HEK293 (cell line): ENCODE measurements around the gene HOXB8.

ENCODE experiments used
- CTCF ChIA-PET: fragments of 350-600 bp; formaldehyde crosslinking; extraction: SDS; loops from one replicate; lab custom pipeline; 2021; ENCODE audit warnings: antibody characterized with exemption; lab: Yijun Ruan, JAX
- POLR2A ChIA-PET: fragments of 300-600 bp; formaldehyde crosslinking; extraction: SDS; loops from one replicate; lab custom pipeline; 2020; ENCODE audit warnings: antibody characterized with exemption, inconsistent platforms; lab: Yijun Ruan, JAX
- H3K27ac ChIP-seq: fragments of 200-500 bp; sonication (Bioruptor generic); 2 replicates; pipeline ENCODE4 v1.5.1; 2014; ENCODE audit warnings: low read depth, low read length, control low read depth, inconsistent platforms; ENCODE audit errors: extremely low read depth
- H3K36me3 ChIP-seq, 2 experiments: fragments of 200-500 bp in 1 of 2; sonication (Bioruptor generic) in 1 of 2; 1 replicate in 1 of 2; 2 replicates in 1 of 2; pipeline ENCODE4 v1.5.1; 2014 to 2017; ENCODE audit warnings: inconsistent platforms in 2 of 2, low read length in 2 of 2; ENCODE audit not compliant: control insufficient read depth in 2 of 2, insufficient read depth in 1 of 2
- H3K4me1 ChIP-seq: fragments of 200-500 bp; sonication (Bioruptor generic); 2 replicates; pipeline ENCODE4 v1.5.1; 2014; ENCODE audit warnings: mild to moderate bottlenecking, low read length, inconsistent platforms; ENCODE audit not compliant: control insufficient read depth, insufficient read depth
- H3K4me3 ChIP-seq: 2 replicates; pipeline ENCODE4 v1.5.1; 2011; ENCODE audit warnings: low read depth, mild to moderate bottlenecking, control low read depth, low read length, moderate library complexity
- H3K9me3 ChIP-seq: fragments of 200-500 bp; sonication (Bioruptor generic); 2 replicates; pipeline ENCODE4 v1.5.1; 2014; ENCODE audit warnings: low read depth, low read length, inconsistent platforms; ENCODE audit not compliant: control insufficient read depth, insufficient read depth
- GFI1B ChIP-seq: fragments of 450-650 bp; formaldehyde crosslinking; IDR thresholded peaks from 2 replicates; pipeline ENCODE4 v1.5.1; 2016; ENCODE audit warnings: missing biosample characterization, missing genetic modification characterization
- IKZF3 ChIP-seq: fragments of 450-650 bp; IDR thresholded peaks from 2 replicates; pipeline ENCODE4 v1.5.0; 2018; ENCODE audit warnings: missing biosample characterization, mild to moderate bottlenecking, missing genetic modification characterization, moderate library complexity
- KLF7 ChIP-seq: fragments of 450-650 bp; formaldehyde crosslinking; IDR thresholded peaks from 2 replicates; pipeline ENCODE4 v1.5.1; 2016; ENCODE audit warnings: missing biosample characterization, missing genetic modification characterization, borderline replicate concordance
- REPIN1 ChIP-seq: fragments of 450-650 bp; formaldehyde crosslinking; IDR thresholded peaks from 2 replicates; pipeline ENCODE4 v1.5.1; 2017; ENCODE audit warnings: missing biosample characterization, missing genetic modification characterization, low read depth
- SCRT2 ChIP-seq: fragments of 450-650 bp; formaldehyde crosslinking; IDR thresholded peaks from 2 replicates; pipeline ENCODE4 v1.5.1; 2016; ENCODE audit warnings: missing biosample characterization, missing genetic modification characterization
- ZBTB7A ChIP-seq: fragments of 450-650 bp; formaldehyde crosslinking; IDR thresholded peaks from 2 replicates; pipeline ENCODE4 v1.5.1; 2016; ENCODE audit warnings: low read depth, missing biosample characterization, missing genetic modification characterization
- ZNF16 ChIP-seq: fragments of 450-650 bp; formaldehyde crosslinking; IDR thresholded peaks from 2 replicates; pipeline ENCODE4 v1.5.1; 2016; ENCODE audit warnings: low read depth, missing biosample characterization, missing genetic modification characterization
- ZNF174 ChIP-seq: fragments of 450-650 bp; formaldehyde crosslinking; IDR thresholded peaks from 2 replicates; pipeline ENCODE4 v1.5.0; 2017; ENCODE audit warnings: missing biosample characterization, mild to moderate bottlenecking, missing genetic modification characterization
- ZNF266 ChIP-seq: fragments of 450-650 bp; formaldehyde crosslinking; IDR thresholded peaks from 2 replicates; pipeline ENCODE4 v1.5.1; 2016; ENCODE audit warnings: missing biosample characterization, missing genetic modification characterization, low read depth
- ZNF354C ChIP-seq: fragments of 450-650 bp; formaldehyde crosslinking; IDR thresholded peaks from 2 replicates; pipeline ENCODE4 v1.5.1; 2016; ENCODE audit warnings: missing biosample characterization, missing genetic modification characterization, low read depth, borderline replicate concordance
- ZNF560 ChIP-seq: fragments of 450-650 bp; formaldehyde crosslinking; IDR thresholded peaks from 2 replicates; pipeline ENCODE4 v1.5.1; 2017; ENCODE audit warnings: missing biosample characterization, missing genetic modification characterization, borderline replicate concordance
- ZNF623 ChIP-seq: fragments of 450-650 bp; formaldehyde crosslinking; IDR thresholded peaks from 2 replicates; pipeline ENCODE4 v1.5.1; 2016; ENCODE audit warnings: missing biosample characterization, missing genetic modification characterization
- ZNF768 ChIP-seq: fragments of 450-650 bp; formaldehyde crosslinking; IDR thresholded peaks from 2 replicates; pipeline ENCODE4 v1.5.1; 2018; ENCODE audit warnings: missing biosample characterization, mild to moderate bottlenecking, missing genetic modification characterization
- ZNF792 ChIP-seq: fragments of 450-650 bp; formaldehyde crosslinking; IDR thresholded peaks from 2 replicates; pipeline ENCODE4 v1.5.1; 2016; ENCODE audit warnings: missing biosample characterization, missing genetic modification characterization
- ZSCAN30 ChIP-seq: fragments of 450-650 bp; IDR thresholded peaks from 2 replicates; pipeline ENCODE4 v1.5.1; 2018; ENCODE audit warnings: missing biosample characterization, mild to moderate bottlenecking, missing genetic modification characterization, moderate library complexity
- TF ChIP-seq, protein P1 (sequence below): fragments of 450-650 bp; formaldehyde crosslinking; IDR thresholded peaks from 2 replicates; pipeline ENCODE4 v1.5.1; 2016; ENCODE audit warnings: missing biosample characterization, missing genetic modification characterization
- TF ChIP-seq, protein P2 (sequence below): fragments of 450-650 bp; formaldehyde crosslinking; IDR thresholded peaks from 2 replicates; pipeline ENCODE4 v1.5.1; 2016; ENCODE audit warnings: missing biosample characterization, missing genetic modification characterization
- TF ChIP-seq, protein P3 (sequence below): fragments of 450-650 bp; formaldehyde crosslinking; conservative IDR thresholded peaks from 2 replicates; pipeline ENCODE4 v1.5.1; 2016; ENCODE audit warnings: low read depth, missing biosample characterization, missing genetic modification characterization
- TF ChIP-seq, protein P4 (sequence below): fragments of 450-650 bp; formaldehyde crosslinking; IDR thresholded peaks from 2 replicates; pipeline ENCODE4 v1.5.1; 2016; ENCODE audit warnings: missing biosample characterization, missing genetic modification characterization
- TF ChIP-seq, protein P5 (sequence below): IDR thresholded peaks from 2 replicates; pipeline ENCODE4 v1.6.1; 2011; ENCODE audit warnings: mild to moderate bottlenecking, low read depth, low read length, borderline replicate concordance

The HOXB8 gene

DNA sequence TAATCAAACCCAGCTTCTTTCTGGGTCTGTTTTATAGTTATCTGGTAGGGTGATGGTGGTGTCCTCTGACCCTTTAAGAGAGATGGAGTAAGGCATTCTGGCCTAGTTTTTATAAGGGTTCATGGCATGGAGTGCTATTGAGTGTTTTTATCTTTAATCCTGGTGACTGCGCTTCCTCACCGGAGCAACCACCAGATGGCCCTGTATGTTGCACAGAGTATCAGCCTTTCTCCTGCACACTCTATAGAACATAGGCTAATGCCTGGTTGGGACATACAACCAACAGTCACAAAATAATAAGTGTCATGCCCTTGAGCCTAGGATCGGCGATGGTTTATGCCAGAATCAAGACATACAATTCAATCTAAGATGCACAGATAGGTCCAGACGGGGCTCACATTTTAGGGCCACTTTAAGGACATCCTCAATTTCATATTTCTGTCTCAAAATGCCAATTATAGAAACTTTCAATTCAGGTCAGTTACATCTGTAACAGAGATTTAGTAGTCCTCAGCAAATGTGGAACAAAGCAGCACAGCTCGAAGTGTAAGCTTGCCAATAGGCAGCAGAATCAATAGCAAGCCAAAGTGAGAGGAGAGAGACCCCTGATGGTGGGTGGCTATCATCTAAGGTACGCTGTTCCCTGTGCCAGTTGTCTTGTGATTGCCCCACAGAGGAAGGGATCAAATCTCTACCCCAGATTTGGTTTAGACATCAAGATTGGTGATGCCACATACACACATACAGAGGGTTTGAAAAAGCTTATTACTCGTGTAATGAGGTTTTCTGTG lies 48.2 kb upstream of the HOXB8 start:
- ChIA-PET CTCF (interaction anchor here (0.9 to 2.7 kb wide), 8 partner anchors 8 to 216 kb away, joined by 3 to 15 read pairs (median 4); no protein-coding TSS in a partner anchor), POLR2A (no interaction called here)

DNA sequence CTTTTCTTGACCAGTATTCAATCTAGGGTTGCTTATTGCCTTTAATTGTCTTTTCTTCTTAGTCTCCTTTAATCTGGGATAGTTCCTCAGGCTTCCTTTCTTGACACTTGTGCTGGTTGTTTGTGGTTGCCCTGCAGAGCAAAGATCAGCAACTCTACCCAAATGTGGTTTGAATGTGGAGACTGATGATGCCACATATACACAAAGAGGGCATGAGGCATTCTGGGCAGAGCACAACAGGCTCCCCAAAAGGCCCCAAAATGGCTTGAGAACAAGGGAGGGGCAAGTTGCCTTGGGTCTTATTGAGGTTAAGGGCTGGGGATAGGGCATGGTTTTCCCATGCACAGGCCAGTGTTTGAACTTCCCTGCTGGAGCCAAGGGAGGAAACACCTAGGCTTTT lies 40.8 kb upstream of the HOXB8 start:
- no peaks in the 10 kb centered on the region; a peak in 1 of 3 replicates for H3K36me3 ChIP-seq
- no peaks in the 10 kb centered on the region for H3K9me3 ChIP-seq
- CTCF ChIA-PET: interaction anchor here (1.2 to 2.2 kb wide), 3 partner anchors 14 to 23 kb away, joined by 3 to 11 read pairs (median 5); no protein-coding TSS in a partner anchor
- POLR2A ChIA-PET: no interaction called here
- no peak overlapping the region for H3K27ac ChIP-seq
- no peak overlapping the region for H3K4me3 ChIP-seq
- no peaks in the 10 kb centered on the region for H3K4me1 ChIP-seq
- TF ChIP-seq ZNF174 (tag by site-specific recombination): no peak
- TF ChIP-seq GFI1B: no peak
- no peak for TF ChIP-seq ZNF623 (tag by site-specific recombination)
- TF ChIP-seq, protein P1, sequence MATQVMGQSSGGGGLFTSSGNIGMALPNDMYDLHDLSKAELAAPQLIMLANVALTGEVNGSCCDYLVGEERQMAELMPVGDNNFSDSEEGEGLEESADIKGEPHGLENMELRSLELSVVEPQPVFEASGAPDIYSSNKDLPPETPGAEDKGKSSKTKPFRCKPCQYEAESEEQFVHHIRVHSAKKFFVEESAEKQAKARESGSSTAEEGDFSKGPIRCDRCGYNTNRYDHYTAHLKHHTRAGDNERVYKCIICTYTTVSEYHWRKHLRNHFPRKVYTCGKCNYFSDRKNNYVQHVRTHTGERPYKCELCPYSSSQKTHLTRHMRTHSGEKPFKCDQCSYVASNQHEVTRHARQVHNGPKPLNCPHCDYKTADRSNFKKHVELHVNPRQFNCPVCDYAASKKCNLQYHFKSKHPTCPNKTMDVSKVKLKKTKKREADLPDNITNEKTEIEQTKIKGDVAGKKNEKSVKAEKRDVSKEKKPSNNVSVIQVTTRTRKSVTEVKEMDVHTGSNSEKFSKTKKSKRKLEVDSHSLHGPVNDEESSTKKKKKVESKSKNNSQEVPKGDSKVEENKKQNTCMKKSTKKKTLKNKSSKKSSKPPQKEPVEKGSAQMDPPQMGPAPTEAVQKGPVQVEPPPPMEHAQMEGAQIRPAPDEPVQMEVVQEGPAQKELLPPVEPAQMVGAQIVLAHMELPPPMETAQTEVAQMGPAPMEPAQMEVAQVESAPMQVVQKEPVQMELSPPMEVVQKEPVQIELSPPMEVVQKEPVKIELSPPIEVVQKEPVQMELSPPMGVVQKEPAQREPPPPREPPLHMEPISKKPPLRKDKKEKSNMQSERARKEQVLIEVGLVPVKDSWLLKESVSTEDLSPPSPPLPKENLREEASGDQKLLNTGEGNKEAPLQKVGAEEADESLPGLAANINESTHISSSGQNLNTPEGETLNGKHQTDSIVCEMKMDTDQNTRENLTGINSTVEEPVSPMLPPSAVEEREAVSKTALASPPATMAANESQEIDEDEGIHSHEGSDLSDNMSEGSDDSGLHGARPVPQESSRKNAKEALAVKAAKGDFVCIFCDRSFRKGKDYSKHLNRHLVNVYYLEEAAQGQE (tag by site-specific recombination): no peak
- TF ChIP-seq ZNF768 (tag by site-specific recombination): no peak
- TF ChIP-seq REPIN1 (tag by site-specific recombination): no peak
- TF ChIP-seq, protein P2, sequence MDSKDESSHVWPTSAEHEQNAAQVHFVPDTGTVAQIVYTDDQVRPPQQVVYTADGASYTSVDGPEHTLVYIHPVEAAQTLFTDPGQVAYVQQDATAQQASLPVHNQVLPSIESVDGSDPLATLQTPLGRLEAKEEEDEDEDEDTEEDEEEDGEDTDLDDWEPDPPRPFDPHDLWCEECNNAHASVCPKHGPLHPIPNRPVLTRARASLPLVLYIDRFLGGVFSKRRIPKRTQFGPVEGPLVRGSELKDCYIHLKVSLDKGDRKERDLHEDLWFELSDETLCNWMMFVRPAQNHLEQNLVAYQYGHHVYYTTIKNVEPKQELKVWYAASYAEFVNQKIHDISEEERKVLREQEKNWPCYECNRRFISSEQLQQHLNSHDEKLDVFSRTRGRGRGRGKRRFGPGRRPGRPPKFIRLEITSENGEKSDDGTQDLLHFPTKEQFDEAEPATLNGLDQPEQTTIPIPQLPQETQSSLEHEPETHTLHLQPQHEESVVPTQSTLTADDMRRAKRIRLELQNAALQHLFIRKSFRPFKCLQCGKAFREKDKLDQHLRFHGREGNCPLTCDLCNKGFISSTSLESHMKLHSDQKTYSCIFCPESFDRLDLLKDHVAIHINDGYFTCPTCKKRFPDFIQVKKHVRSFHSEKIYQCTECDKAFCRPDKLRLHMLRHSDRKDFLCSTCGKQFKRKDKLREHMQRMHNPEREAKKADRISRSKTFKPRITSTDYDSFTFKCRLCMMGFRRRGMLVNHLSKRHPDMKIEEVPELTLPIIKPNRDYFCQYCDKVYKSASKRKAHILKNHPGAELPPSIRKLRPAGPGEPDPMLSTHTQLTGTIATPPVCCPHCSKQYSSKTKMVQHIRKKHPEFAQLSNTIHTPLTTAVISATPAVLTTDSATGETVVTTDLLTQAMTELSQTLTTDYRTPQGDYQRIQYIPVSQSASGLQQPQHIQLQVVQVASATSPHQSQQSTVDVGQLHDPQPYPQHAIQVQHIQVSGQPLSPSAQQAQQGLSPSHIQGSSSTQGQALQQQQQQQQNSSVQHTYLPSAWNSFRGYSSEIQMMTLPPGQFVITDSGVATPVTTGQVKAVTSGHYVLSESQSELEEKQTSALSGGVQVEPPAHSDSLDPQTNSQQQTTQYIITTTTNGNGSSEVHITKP (tag by site-specific recombination): no peak
- TF ChIP-seq ZNF792 (tag by site-specific recombination): no peak
- TF ChIP-seq ZNF266 (tag by site-specific recombination): no peak
- TF ChIP-seq, protein P3, sequence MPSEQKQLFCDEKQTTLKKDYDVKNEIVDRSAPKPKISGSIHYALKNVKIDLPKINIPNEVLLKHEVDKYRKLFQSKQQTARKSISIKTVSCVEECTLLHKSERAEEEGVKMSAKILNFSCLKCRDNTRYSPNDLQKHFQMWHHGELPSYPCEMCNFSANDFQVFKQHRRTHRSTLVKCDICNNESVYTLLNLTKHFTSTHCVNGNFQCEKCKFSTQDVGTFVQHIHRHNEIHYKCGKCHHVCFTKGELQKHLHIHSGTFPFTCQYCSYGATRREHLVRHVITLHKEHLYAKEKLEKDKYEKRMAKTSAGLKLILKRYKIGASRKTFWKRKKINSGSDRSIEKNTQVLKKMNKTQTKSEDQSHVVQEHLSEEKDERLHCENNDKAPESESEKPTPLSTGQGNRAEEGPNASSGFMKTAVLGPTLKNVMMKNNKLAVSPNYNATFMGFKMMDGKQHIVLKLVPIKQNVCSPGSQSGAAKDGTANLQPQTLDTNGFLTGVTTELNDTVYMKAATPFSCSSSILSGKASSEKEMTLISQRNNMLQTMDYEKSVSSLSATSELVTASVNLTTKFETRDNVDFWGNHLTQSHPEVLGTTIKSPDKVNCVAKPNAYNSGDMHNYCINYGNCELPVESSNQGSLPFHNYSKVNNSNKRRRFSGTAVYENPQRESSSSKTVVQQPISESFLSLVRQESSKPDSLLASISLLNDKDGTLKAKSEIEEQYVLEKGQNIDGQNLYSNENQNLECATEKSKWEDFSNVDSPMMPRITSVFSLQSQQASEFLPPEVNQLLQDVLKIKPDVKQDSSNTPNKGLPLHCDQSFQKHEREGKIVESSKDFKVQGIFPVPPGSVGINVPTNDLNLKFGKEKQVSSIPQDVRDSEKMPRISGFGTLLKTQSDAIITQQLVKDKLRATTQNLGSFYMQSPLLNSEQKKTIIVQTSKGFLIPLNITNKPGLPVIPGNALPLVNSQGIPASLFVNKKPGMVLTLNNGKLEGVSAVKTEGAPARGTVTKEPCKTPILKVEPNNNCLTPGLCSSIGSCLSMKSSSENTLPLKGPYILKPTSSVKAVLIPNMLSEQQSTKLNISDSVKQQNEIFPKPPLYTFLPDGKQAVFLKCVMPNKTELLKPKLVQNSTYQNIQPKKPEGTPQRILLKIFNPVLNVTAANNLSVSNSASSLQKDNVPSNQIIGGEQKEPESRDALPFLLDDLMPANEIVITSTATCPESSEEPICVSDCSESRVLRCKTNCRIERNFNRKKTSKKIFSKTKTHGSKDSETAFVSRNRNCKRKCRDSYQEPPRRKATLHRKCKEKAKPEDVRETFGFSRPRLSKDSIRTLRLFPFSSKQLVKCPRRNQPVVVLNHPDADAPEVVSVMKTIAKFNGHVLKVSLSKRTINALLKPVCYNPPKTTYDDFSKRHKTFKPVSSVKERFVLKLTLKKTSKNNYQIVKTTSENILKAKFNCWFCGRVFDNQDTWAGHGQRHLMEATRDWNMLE (tag by site-specific recombination): no peak
- TF ChIP-seq, protein P4, sequence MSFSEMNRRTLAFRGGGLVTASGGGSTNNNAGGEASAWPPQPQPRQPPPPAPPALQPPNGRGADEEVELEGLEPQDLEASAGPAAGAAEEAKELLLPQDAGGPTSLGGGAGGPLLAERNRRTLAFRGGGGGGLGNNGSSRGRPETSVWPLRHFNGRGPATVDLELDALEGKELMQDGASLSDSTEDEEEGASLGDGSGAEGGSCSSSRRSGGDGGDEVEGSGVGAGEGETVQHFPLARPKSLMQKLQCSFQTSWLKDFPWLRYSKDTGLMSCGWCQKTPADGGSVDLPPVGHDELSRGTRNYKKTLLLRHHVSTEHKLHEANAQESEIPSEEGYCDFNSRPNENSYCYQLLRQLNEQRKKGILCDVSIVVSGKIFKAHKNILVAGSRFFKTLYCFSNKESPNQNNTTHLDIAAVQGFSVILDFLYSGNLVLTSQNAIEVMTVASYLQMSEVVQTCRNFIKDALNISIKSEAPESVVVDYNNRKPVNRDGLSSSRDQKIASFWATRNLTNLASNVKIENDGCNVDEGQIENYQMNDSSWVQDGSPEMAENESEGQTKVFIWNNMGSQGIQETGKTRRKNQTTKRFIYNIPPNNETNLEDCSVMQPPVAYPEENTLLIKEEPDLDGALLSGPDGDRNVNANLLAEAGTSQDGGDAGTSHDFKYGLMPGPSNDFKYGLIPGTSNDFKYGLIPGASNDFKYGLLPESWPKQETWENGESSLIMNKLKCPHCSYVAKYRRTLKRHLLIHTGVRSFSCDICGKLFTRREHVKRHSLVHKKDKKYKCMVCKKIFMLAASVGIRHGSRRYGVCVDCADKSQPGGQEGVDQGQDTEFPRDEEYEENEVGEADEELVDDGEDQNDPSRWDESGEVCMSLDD (tag by site-specific recombination): no peak
- TF ChIP-seq IKZF3 (tag by site-specific recombination): no peak
- no peak for TF ChIP-seq ZNF560 (tag by site-specific recombination)

More for the DNA sequence above, 48.2 kb upstream of the HOXB8 start:
- TF ChIP-seq ZSCAN30 (tag by site-specific recombination) (no peak), SCRT2 (tag by site-specific recombination) (no peak), ZNF354C (tag by site-specific recombination) (no peak), ZBTB7A (tag by site-specific recombination) (no peak), ZNF16 (tag by site-specific recombination) (no peak), KLF7 (tag by site-specific recombination) (no peak)
- TF ChIP-seq, protein P5, sequence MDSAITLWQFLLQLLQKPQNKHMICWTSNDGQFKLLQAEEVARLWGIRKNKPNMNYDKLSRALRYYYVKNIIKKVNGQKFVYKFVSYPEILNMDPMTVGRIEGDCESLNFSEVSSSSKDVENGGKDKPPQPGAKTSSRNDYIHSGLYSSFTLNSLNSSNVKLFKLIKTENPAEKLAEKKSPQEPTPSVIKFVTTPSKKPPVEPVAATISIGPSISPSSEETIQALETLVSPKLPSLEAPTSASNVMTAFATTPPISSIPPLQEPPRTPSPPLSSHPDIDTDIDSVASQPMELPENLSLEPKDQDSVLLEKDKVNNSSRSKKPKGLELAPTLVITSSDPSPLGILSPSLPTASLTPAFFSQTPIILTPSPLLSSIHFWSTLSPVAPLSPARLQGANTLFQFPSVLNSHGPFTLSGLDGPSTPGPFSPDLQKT: no peak
- TF ChIP-seq, all 188 proteins: peak for 0
- H3K4me3 ChIP-seq: no peak overlapping the region
- no peaks in the 10 kb centered on the region; a peak in 1 of 3 replicates for H3K36me3 ChIP-seq
- no peaks in the 10 kb centered on the region for H3K4me1 ChIP-seq
- H3K9me3 ChIP-seq: no peaks in the 10 kb centered on the region
- no peak overlapping the region for H3K27ac ChIP-seq
